Muscle layer of colon (tissue), 2 donors: ENCODE data around the gene CCDC85C.
A peak's percentile ranks its signal among the peaks of the same experiment; 100 is the strongest.

ENCODE experiments used
- H3K27ac ChIP-seq: one replicate; pipeline ENCODE4 v1.7.0; 2013; ENCODE audit warnings: low read depth, mild to moderate bottlenecking, low read length, moderate library complexity
- H3K27me3 ChIP-seq, 2 donors: one replicate each; pipeline ENCODE4 v1.7.0; 2013; ENCODE audit warnings: low read length in 2 of 2, mild to moderate bottlenecking in 2 of 2; ENCODE audit not compliant: insufficient read depth in 2 of 2, control insufficient read depth in 1 of 2
- H3K36me3 ChIP-seq: one replicate; pipeline ENCODE4 v1.7.0; 2013; ENCODE audit warnings: mild to moderate bottlenecking, low read length; ENCODE audit not compliant: insufficient read depth
- H3K4me1 ChIP-seq: one replicate; pipeline ENCODE4 v1.7.0; 2013; ENCODE audit warnings: mild to moderate bottlenecking, low read length; ENCODE audit not compliant: insufficient read depth
- H3K4me3 ChIP-seq, 2 donors: one replicate each; pipeline ENCODE4 v1.7.0; 2013; ENCODE audit warnings: low read length in 2 of 2, low read depth in 1 of 2, mild to moderate bottlenecking in 1 of 2, moderate library complexity in 1 of 2
- H3K9ac ChIP-seq: one replicate; pipeline ENCODE4 v1.7.0; 2013; ENCODE audit warnings: low read length
- H3K9me3 ChIP-seq: one replicate; pipeline ENCODE4 v1.7.0; 2013; ENCODE audit warnings: mild to moderate bottlenecking, low read length
- donor health status: abdominal sarcoma.
- donor health status: Adenocarcinoma of cecum.

The CCDC85C gene

GRCh38 chr14:99565383-99565782 is 38.6 kb downstream of the CCDC85C start:
- Histone ChIP-seq H3K9ac (no peak overlapping the region), H3K9me3 (no peaks in the 10 kb centered on the region), H3K36me3 (no peaks in the 10 kb centered on the region), H3K27ac (peak overlapping the region; percentile 94), H3K4me1 (peaks cover 100% of the 10 kb centered on the region), H3K4me3 (peak overlapping the region in 1 of 2 donors; percentile 23), H3K27me3 (no peaks in the 10 kb centered on the region)

GRCh38 chr14:99564926-99565259 is 39.1 kb downstream of the CCDC85C start:
- H3K9ac ChIP-seq = no peak overlapping the region
- peak overlapping the region; percentile 21 to 23 for H3K4me3 ChIP-seq
- peak overlapping the region; percentile 94 for H3K27ac ChIP-seq
- H3K4me1 ChIP-seq = peaks cover 100% of the 10 kb centered on the region
- H3K9me3 ChIP-seq = no peaks in the 10 kb centered on the region
- no peaks in the 10 kb centered on the region for H3K27me3 ChIP-seq
- H3K36me3 ChIP-seq = no peaks in the 10 kb centered on the region

DNA sequence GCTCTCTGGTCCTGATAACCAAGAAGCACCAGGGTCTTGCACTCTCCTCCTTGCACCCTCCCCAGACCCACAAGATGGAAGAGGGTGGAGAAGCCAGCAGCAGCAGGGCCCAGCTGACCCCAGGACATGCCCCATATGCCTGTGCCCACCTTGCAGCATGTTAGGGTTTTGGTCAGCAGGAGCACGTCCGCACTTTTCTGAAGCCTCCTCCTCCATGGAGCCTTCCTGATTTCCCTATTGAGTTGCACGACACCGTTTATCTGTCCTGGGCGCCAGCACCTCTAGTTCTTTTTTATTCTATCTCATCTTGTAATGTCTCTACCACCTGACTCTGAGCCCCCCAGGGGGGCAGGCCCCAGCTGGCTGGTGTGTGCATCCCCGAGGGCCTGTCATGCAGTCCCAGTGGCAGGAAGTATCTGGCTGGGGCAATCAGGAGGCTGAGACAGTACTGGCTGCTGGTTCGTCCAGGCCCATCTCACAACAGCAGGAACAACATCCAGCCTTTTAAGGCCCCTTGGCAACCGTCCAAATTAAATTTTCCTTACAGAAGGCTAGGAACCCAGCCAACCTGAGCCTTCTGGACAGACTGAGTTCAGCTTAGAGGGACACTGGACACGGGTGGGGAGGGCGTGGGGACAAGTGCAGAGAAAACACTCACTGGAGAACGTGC is 39.6 kb downstream of the CCDC85C start:
- no peak overlapping the region for H3K9ac ChIP-seq
- H3K27ac ChIP-seq = peak overlapping the region; percentile 94
- no peaks in the 10 kb centered on the region for H3K9me3 ChIP-seq
- H3K36me3 ChIP-seq = no peaks in the 10 kb centered on the region
- H3K4me1 ChIP-seq = peaks cover 100% of the 10 kb centered on the region
- H3K4me3 ChIP-seq = peak overlapping the region in 1 of 2 donors; percentile 21
- H3K27me3 ChIP-seq = no peaks in the 10 kb centered on the region

DNA sequence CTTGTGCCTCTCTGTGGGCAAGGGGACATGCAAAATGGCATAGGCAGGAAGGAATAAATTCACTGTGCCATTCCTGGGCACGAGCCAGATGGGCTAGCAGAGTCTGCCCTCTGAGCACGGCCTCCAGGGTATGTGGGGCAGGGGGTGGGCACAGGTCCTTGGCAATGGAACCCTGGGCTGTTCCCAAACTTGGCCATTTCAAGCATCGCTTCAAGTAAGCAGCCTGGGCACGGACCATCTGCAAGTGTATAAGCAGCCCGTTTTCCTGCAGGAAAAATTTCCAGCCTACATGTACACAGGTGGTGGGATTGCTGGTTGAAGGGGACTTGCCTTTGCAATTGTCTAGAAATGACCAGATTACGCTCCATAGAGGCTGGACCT is 40.3 kb downstream of the CCDC85C start:
- Histone ChIP-seq H3K27ac (peak overlapping the region; percentile 94), H3K9ac (no peak overlapping the region), H3K4me3 (peak overlapping the region in 1 of 2 donors; percentile 21), H3K4me1 (peaks cover 100% of the 10 kb centered on the region), H3K9me3 (no peaks in the 10 kb centered on the region), H3K27me3 (no peaks in the 10 kb centered on the region), H3K36me3 (no peaks in the 10 kb centered on the region)

GRCh38 chr14:99562856-99563748 is 40.9 kb downstream of the CCDC85C start:
- H3K27ac ChIP-seq = peak overlapping the region; percentile 94
- no peak overlapping the region for H3K9ac ChIP-seq
- H3K4me3 ChIP-seq = peak overlapping the region in 1 of 2 donors; percentile 21
- no peaks in the 10 kb centered on the region for H3K36me3 ChIP-seq
- peaks cover 95% of the 10 kb centered on the region for H3K4me1 ChIP-seq
- H3K27me3 ChIP-seq = no peaks in the 10 kb centered on the region
- no peaks in the 10 kb centered on the region for H3K9me3 ChIP-seq

- H3K9ac ChIP-seq = no peak overlapping the region
- no peaks in the 10 kb centered on the region for H3K9me3 ChIP-seq
- H3K27me3 ChIP-seq = no peaks in the 10 kb centered on the region
- H3K36me3 ChIP-seq = no peaks in the 10 kb centered on the region
- peak overlapping the region; percentile 94 for H3K27ac ChIP-seq
- no peak overlapping the region for H3K4me3 ChIP-seq
- H3K4me1 ChIP-seq = peaks cover 82% of the 10 kb centered on the region
These were observed 42.1 kb downstream of the CCDC85C start for GRCh38 chr14:99561864-99562263.

GRCh38 chr14:99560922-99561683 is 42.9 kb downstream of the CCDC85C start:
- H3K36me3 ChIP-seq = no peaks in the 10 kb centered on the region
- H3K27me3 ChIP-seq = no peaks in the 10 kb centered on the region
- H3K9me3 ChIP-seq = no peaks in the 10 kb centered on the region
- H3K4me3 ChIP-seq = no peak overlapping the region
- H3K4me1 ChIP-seq = peaks cover 75% of the 10 kb centered on the region
- peak overlapping the region; percentile 11 for H3K9ac ChIP-seq
- peak overlapping the region; percentile 94 for H3K27ac ChIP-seq

GRCh38 chr14:99560403-99560802 is 43.6 kb downstream of the CCDC85C start:
- H3K9ac ChIP-seq = peak overlapping the region; percentile 11

GRCh38 chr14:99559286-99559990 is 44.6 kb downstream of the CCDC85C start:
- Histone ChIP-seq H3K9ac (no peak overlapping the region), H3K9me3 (no peaks in the 10 kb centered on the region), H3K27ac (peak overlapping the region; percentile 79), H3K36me3 (no peaks in the 10 kb centered on the region), H3K4me1 (peaks cover 69% of the 10 kb centered on the region), H3K4me3 (no peak overlapping the region), H3K27me3 (no peaks in the 10 kb centered on the region)

More at GRCh38 chr14:99560403-99560802, 43.6 kb downstream of the CCDC85C start:
- Histone ChIP-seq H3K36me3 (no peaks in the 10 kb centered on the region), H3K9me3 (no peaks in the 10 kb centered on the region), H3K4me3 (no peak overlapping the region), H3K4me1 (peaks cover 69% of the 10 kb centered on the region), H3K27me3 (no peaks in the 10 kb centered on the region), H3K27ac (peak overlapping the region; percentile 94)

GRCh38 chr14:99556134-99556791 is 47.7 kb downstream of the CCDC85C start:
- Histone ChIP-seq H3K4me3 (no peak overlapping the region), H3K27me3 (no peaks in the 10 kb centered on the region), H3K27ac (no peak overlapping the region), H3K36me3 (no peaks in the 10 kb centered on the region), H3K4me1 (peaks cover 64% of the 10 kb centered on the region), H3K9ac (no peak overlapping the region), H3K9me3 (no peaks in the 10 kb centered on the region)
